HG03432 (cell line): ENCODE results near the gene MYEF2.
A peak's percentile ranks its signal among the peaks of the same experiment; 100 is the strongest.

ENCODE experiments used
- ATAC-seq: cut with Tn5 transposase; IDR thresholded peaks from one replicate; pipeline ENCODE4 v1.9.1; 2021; ENCODE audit warnings: mild to moderate bottlenecking, moderate library complexity; ENCODE audit not compliant: unreplicated experiment

MYEF2 gene, protein sequence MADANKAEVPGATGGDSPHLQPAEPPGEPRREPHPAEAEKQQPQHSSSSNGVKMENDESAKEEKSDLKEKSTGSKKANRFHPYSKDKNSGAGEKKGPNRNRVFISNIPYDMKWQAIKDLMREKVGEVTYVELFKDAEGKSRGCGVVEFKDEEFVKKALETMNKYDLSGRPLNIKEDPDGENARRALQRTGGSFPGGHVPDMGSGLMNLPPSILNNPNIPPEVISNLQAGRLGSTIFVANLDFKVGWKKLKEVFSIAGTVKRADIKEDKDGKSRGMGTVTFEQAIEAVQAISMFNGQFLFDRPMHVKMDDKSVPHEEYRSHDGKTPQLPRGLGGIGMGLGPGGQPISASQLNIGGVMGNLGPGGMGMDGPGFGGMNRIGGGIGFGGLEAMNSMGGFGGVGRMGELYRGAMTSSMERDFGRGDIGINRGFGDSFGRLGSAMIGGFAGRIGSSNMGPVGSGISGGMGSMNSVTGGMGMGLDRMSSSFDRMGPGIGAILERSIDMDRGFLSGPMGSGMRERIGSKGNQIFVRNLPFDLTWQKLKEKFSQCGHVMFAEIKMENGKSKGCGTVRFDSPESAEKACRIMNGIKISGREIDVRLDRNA

GRCh38 chr15:48177766-48178647 is at the start of gene MYEF2:
TSS of gene MYEF2 (minus strand) at chr15:48178295. CDS start at chr15:48178237, 58 bp downstream.
- ATAC-seq, result peak; percentile 84

DNA sequence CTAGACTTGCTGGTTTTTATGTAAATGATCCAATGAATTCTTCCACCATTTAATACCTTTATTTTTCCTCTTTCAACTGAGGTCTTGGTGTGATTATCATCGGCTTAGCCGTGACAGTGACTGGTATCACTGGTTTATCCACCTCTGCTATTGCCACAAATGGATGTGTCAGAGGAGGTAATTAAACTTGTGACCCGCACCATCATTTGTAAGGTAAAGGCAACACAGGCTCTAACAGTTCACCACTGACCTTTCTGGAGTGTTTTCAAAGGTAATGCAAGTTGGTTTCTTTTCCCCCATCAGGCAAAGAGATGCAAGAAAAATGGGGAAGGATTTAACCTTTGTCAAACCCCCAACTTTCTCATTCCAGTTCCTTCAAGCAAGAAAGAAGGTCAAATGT is 47.7 kb upstream of the MYEF2 start:
- ATAC-seq, result no peak

GRCh38 chr15:48222627-48223026 is 44.5 kb upstream of the MYEF2 start:
- ATAC-seq, result no peak

- no peak for ATAC-seq
These were observed 43.8 kb upstream of the MYEF2 start for GRCh38 chr15:48221885-48222284.

GRCh38 chr15:48221261-48221660 is 43.2 kb upstream of the MYEF2 start:
- no peak for ATAC-seq

GRCh38 chr15:48205981-48206380 is 27.9 kb upstream of the MYEF2 start, which contains the start of gene SLC12A1:
TSS of gene SLC12A1 (plus strand) at chr15:48206302. CDS start at chr15:48207720, 1,418 bp downstream.
- no peak for ATAC-seq

GRCh38 chr15:48202068-48202467 is 24.0 kb upstream of the MYEF2 start:
- ATAC-seq, result no peak

DNA sequence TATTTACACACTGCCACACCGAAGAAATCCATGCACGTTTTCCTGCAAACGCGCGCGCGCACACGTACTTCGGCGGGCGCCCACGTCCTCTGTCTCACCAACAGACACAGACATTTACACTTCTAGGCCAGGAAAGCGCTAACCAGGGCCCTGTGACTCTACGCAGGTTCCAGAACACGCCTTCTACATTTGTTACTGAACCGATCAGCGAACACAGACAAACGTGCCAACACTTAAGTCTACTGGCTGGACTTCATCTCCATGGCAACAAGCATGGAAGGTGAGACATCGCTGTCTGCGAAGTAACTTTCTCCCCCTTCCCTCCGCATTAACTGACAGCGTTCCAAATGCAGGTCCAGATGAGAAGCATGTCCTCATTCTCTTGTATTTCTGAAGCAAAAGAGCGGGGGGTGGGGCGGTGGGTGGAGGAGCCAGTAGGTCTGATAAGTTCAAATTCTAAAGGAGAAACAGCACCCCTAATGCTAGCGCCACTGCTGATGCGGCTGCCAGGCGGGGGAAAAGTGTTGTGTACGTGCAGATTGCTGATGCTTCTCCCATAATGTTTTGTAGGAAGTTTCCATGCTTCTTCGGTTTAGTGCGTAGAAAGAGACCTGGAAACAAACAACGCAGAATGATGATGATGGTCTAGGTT is 13.6 kb upstream of the MYEF2 start, which contains the start of gene CTXN2:
Gene CTXN2, plus strand, starts transcription at position 92 of the 652 bp plus-strand sequence. CDS start 9,636 bp downstream, outside the sequence.
- ATAC-seq, result no peak

DNA sequence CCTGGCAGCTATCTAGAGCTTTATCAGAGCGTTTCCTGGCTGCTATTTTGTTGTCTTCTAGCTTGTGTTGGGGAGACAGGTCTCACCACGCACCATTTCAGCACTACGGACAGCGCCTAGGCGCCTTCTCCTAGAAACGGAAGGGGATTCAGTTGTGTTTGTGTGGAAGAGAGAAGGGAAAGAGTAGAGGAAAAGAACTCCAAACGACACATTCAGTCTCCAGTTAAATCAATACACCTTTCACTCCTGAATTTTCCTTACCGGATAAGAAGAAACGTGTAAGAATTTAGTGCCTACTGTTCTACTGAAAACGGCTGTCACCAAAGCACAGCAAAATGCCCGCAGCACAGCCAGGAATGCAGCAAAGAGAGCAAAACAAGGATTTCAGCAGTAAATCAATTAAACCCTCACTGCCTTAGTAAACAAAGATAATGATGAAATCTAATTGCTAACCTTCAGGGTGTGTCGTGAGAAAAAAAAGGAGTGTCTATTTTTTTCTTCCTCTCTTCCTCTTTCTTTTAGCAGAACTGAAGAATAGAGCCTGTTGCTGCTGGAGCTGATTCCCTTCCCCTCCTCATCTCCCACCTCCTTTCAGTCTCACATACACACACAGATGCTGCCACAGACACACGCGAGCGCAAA is 13.0 kb upstream of the MYEF2 start:
- ATAC-seq, result no peak

- ATAC-seq, result no peak
These were observed 8.2 kb upstream of the MYEF2 start for GRCh38 chr15:48186271-48186670.

GRCh38 chr15:48185529-48185928 is 7.4 kb upstream of the MYEF2 start:
- no peak for ATAC-seq

DNA sequence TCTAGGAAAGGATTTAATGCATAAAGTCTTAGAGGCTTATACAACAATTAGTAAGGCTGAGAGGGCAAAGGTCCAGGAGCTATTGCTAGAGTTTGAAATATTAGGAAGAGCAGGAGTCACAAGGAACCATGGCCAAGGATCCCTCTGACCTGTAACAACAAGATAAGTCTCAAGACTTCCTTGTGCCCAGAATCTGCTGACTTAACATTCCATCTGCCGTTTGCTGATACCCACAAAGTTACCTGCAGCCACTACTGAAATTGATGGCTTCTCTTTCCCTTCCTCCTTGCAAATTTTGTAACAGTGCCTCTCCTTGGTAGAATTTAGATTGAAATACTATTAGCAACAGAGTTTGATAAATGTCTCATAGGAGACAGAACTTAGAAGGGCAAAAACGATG is 4.7 kb upstream of the MYEF2 start:
- no peak for ATAC-seq

- no peak for ATAC-seq
These were observed 495 bp upstream of the MYEF2 start for GRCh38 chr15:48178648-48178931.

DNA sequence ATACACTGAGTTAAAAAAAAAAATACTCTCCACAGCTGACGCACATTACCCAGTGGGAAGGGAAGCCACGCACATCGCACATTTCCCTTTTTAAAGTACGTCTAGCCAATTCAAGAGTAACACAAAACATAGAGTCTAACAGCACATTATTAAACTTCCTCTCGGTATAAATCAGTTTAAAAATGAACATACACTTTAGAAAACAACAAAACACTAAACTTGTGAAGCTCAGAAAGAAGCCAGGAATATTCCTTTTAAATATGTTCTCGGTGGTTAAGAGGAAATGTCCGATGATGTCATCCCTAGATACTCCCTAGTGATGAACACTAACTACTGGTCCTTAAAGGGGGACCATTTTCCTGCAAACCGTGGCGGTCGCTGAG is 721 bp downstream of the MYEF2 start:
- peak; percentile 75 for ATAC-seq

- ATAC-seq, result peak; percentile 23
These were observed 1.1 kb downstream of the MYEF2 start for GRCh38 chr15:48176957-48177356.

DNA sequence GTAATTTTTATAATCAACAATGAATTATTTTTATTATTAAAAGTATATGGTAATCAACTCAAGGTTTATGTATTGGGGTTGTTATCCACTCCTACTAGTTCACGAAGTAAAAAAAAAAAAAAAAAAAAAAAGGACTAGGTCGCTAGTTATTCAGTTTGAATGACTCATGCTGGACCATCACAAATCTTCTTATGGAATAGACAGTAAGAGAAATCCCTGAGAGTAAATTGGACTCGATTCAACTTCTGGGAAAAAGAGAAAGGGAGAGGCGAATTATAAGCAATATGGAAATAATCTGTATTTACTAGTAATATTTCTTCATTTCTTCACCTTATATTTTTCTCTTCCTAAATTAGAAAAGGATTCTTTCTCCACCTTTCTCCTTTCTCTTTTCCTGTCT is 2.0 kb downstream of the MYEF2 start:
- no peak for ATAC-seq

GRCh38 chr15:48175126-48175525 is 3.0 kb downstream of the MYEF2 start:
- peak; percentile 30 for ATAC-seq

- ATAC-seq, result no peak
These were observed 7.1 kb downstream of the MYEF2 start for GRCh38 chr15:48170981-48171380.

GRCh38 chr15:48168616-48169015 is 9.5 kb downstream of the MYEF2 start:
- no peak for ATAC-seq

GRCh38 chr15:48153526-48153925 is 24.6 kb downstream of the MYEF2 start:
- ATAC-seq, result no peak

GRCh38 chr15:48149858-48150257 is 28.2 kb downstream of the MYEF2 start:
- ATAC-seq, result no peak
